HepG2 (cell line): ENCODE measurements around the gene KIF17. TPM values are rescaled to one million over a fixed set of nuclear protein-coding genes. Genes with fewer than 3 reads are reported as not detected.

Experiments
- ATAC-seq: fragments of 200-7000 bp; cut with Tn5 transposase; 3 replicates; pipeline ENCODE4 v1.9.1; 2020; ENCODE audit warnings: mild to moderate bottlenecking, moderate library complexity
- BruUV-seq: library from RNA; stranded (reverse); fragments of 400-500 nt; replicated peaks from 2 replicates; lab custom pipeline; 2021; lab: Mats Ljungman, UMichigan
- CTCF ChIA-PET: fragments of 300-600 bp; formaldehyde crosslinking; extraction: SDS; loops from one replicate; lab custom pipeline; 2021; ENCODE audit warnings: low total read pairs, inconsistent platforms, low intra/inter-chr PET ratio; lab: Yijun Ruan, JAX
- POLR2A ChIA-PET: fragments of 350-600 bp; sonication (Branson Sonifier 250); formaldehyde crosslinking; loops from one replicate; lab custom pipeline; 2020; ENCODE audit warnings: antibody characterized with exemption, inconsistent platforms; lab: Yijun Ruan, JAX
- DNase-seq: peaks from one replicate; pipeline ENCODE4 v3.0.0-alpha.2; 2015; ENCODE audit warnings: low spot score
- FAIRE-seq: peaks from 3 replicates; lab custom pipeline; 2011; peaks lifted over from hg19 to GRCh38; lab: Jason Lieb, UNC
- H2AFZ ChIP-seq: one replicate; pipeline ENCODE4 v1.6.1; 2011; ENCODE audit warnings: low read length, inconsistent platforms
- H3K27ac ChIP-seq: fragments of 300-600 bp; 3 replicates; pipeline ENCODE4 v1.8.0; 2011; ENCODE audit warnings: mixed run types, mild to moderate bottlenecking, mixed read lengths, low read length, inconsistent platforms; ENCODE audit not compliant: insufficient read depth; ENCODE audit errors: extremely low read length
- H3K27me3 ChIP-seq, 2 experiments: fragments of 200-600 bp in 1 of 2; 2 replicates in 1 of 2; 3 replicates in 1 of 2; pipeline versions ENCODE4 v1.6.0 to v1.8.0; 2011; ENCODE audit warnings: low read length in 2 of 2, mild to moderate bottlenecking in 2 of 2, moderate library complexity in 2 of 2, inconsistent platforms in 1 of 2; ENCODE audit not compliant: insufficient read depth in 2 of 2, control insufficient read depth in 1 of 2
- H3K36me3 ChIP-seq, 2 experiments: fragments of 200-600 bp in 1 of 2; replicated peaks in 1 of 2; 2 replicates in 1 of 2; 3 replicates in 1 of 2; pipeline versions ENCODE4 v1.5.1 to v1.8.0; 2011; ENCODE audit warnings: low read length in 2 of 2, inconsistent platforms in 1 of 2; ENCODE audit not compliant: insufficient read depth in 2 of 2, control insufficient read depth in 1 of 2
- H3K4me1 ChIP-seq: 2 replicates; pipeline ENCODE4 v1.5.1; 2012; ENCODE audit warnings: low read length, inconsistent platforms; ENCODE audit not compliant: insufficient read depth
- H3K4me2 ChIP-seq: 2 replicates; pipeline ENCODE4 v1.6.0; 2011; ENCODE audit warnings: low read depth, low read length, inconsistent platforms
- H3K4me3 ChIP-seq, 3 experiments: fragments of 200-600 bp in 1 of 3; sonication (generic), shearing (Covaris generic) in 1 of 3; replicated peaks in 1 of 3; 2 replicates each; pipeline ENCODE4 v1.5.1; 2011 to 2016; ENCODE audit warnings: low read length in 3 of 3, inconsistent platforms in 2 of 3, low read depth in 2 of 3, mild to moderate bottlenecking in 2 of 3, control low read depth in 1 of 3, mixed read lengths in 1 of 3; ENCODE audit not compliant: insufficient read depth in 1 of 3
- H3K79me2 ChIP-seq: one replicate; pipeline ENCODE4 v1.6.1; 2011; ENCODE audit warnings: low read length, inconsistent platforms; ENCODE audit not compliant: insufficient read depth
- H3K9ac ChIP-seq: 2 replicates; pipeline ENCODE4 v1.6.0; 2011; ENCODE audit warnings: mild to moderate bottlenecking, low read depth, low read length, inconsistent platforms; ENCODE audit not compliant: insufficient read depth
- H3K9me3 ChIP-seq: 2 replicates; pipeline ENCODE4 v1.5.1; 2012; ENCODE audit warnings: mild to moderate bottlenecking, low read length
- H4K20me1 ChIP-seq: 2 replicates; pipeline ENCODE4 v1.6.0; 2011; ENCODE audit warnings: inconsistent platforms, mild to moderate bottlenecking, low read length, moderate library complexity; ENCODE audit not compliant: insufficient read depth
- ZKSCAN1 ChIP-seq: fragments of 150-350 bp; IDR thresholded peaks from 2 replicates; pipeline ENCODE4 v1.6.1; 2014; ENCODE audit warnings: low read length
- ZNF282 ChIP-seq: fragments of 450-650 bp; IDR thresholded peaks from 2 replicates; pipeline ENCODE4 v1.6.1; 2018; ENCODE audit not compliant: partially characterized antibody
- ZNF512B ChIP-seq: sonication (generic); formaldehyde crosslinking; IDR thresholded peaks from 2 replicates; pipeline ENCODE4 v1.5.1; 2020; ENCODE audit warnings: missing genetic modification reagents, mild to moderate bottlenecking, borderline replicate concordance
- ZNF629 ChIP-seq: sonication (generic); formaldehyde crosslinking; conservative IDR thresholded peaks from 2 replicates; pipeline ENCODE4 v1.5.0; 2020; ENCODE audit warnings: missing genetic modification reagents
- WGBS: methylation state at CpG from one replicate; pipeline ENCODE4 v1.1.6; 2017; ENCODE audit warnings: low lambda C conversion rate; 5-methylcytosine and 5-hydroxymethylcytosine counted together
- in situ Hi-C: cut with HindIII; loops from 2 replicates; pipeline ENCODE4 v1.10.0; 2017; ENCODE audit warnings: low pct_unique_long_range_greater_than_20kb; ENCODE audit not compliant: extremely low pct_ligation_motif_present
- intact Hi-C: fragments of 100-400 bp; cut with micrococcal nuclease; formaldehyde crosslinking; loops from one replicate; pipeline ENCODE4 v1.10.0; 2022; ENCODE audit not compliant: unreplicated experiment
- polyA plus RNA-seq, 8 experiments: library from polyadenylated mRNA; depleted of rRNA in 3 of 8; stranded (reverse) in 7 of 8; unstranded in 1 of 8; fragments of >200 nt; fragmentation: Illumina TruSeq in 4 of 8; extraction: Trizol in 4 of 8; gene quantifications; 2 replicates each; pipeline versions ENCODE4 v1.2.1 to v1.2.3, GENCODE V29; 2011 to 2016; ENCODE audit warnings: low read depth in 4 of 8, missing spikeins in 1 of 8, mixed read lengths in 1 of 8; ENCODE audit not compliant: insufficient read depth in 1 of 8
- total RNA-seq, 5 experiments: library from RNA; depleted of rRNA; stranded (reverse); fragments of >200 nt; fragmentation: Illumina TruSeq; extraction: Trizol; gene quantifications; 2 replicates each; pipeline ENCODE4 v1.2.3, GENCODE V29; 2016; ENCODE audit warnings: low read depth in 1 of 5

Gene KIF17
- total and polyA plus RNA-seq, 2 of the 13 experiments (the other 11 are each of a cell fraction or from before 2014, with no cell fraction given) = 0.24 to 0.44 TPM

- no peak for TF ChIP-seq ZNF512B (CRISPR knock-in tag)
These were observed 99.3 kb downstream of the KIF17 start (continued) for GRCh38 chr1:20618550-20618949.

DNA sequence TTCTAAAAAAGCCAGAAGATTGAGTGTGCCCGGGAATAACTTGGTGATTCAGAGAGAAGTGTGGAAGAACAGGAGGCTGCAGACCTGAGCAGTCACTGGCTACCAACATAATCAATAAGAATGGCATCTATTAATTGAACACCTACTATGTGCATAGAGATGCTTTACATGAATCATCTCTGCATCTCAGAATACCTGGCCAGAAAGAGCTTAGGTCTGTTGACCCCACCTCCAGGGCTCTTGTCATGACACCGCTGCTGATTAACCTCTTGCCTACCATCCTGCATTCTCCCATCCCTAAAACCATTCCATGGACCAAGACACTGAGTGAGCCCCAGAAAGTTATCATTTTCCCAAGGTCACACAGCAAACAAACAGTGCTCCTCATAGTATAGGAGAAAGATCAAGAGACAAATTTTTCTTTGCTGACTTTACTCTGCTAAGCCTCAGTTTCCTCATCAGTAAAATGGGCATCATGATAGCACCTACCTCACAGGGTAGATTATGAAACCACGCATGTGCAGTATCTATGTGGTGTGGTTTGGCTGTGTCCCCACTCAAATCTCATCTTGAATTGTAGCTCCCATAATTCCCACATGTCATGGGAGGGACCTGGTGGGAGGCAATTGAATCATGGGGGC, 100.8 kb downstream of the KIF17 start:
- intact Hi-C loops = no loop called here
- POLR2A ChIA-PET = no interaction called here
- TF ChIP-seq ZNF282 = no peak
- peak; percentile 73 for TF ChIP-seq ZNF629
- TF ChIP-seq ZKSCAN1 = peak; percentile 53; the same call in 1 of the 2 replicates
- TF ChIP-seq, all 625 proteins: peak for 2
- 90% methylated on average over 3 of the region's 3 CpGs for WGBS
- FAIRE-seq = no peak
- Histone ChIP-seq H3K36me3 (no peaks in the 10 kb centered on the region), H4K20me1 (no peaks in the 10 kb centered on the region), H3K79me2 (no peaks in the 10 kb centered on the region), H3K9me3 (no peaks in the 10 kb centered on the region), H3K27ac (no peak overlapping the region), H3K9ac (no peak overlapping the region), H2AFZ (no peak overlapping the region), H3K4me1 (peaks cover 22% of the 10 kb centered on the region), H3K27me3 (no peaks in the 10 kb centered on the region), H3K4me3 (no peak overlapping the region), H3K4me2 (no peak overlapping the region)
- CTCF ChIA-PET = no interaction called here
- in situ Hi-C loops = no loop called here
- ATAC-seq = no peak
- no peak for DNase-seq
- no TSS peak for BruUV-seq
